NOMO-1 treated with DMSO at 0.1 percent for 48 hours (cell line): ENCODE data around the gene NFIB.

Experiments
- DNase-seq: peaks from one replicate; lab custom pipeline; 2025; ENCODE audit not compliant: unreplicated experiment; lab: John Stamatoyannopoulos, UW

The NFIB gene

GRCh38 chr9:14307989-14308852, 5.7 kb downstream of the NFIB start:
- DNase-seq: no peak

GRCh38 chr9:14306672-14307660, 7.0 kb downstream of the NFIB start:
- no peak for DNase-seq

- DNase-seq: no peak
These were observed 7.8 kb downstream of the NFIB start for GRCh38 chr9:14306188-14306587.

- no peak for DNase-seq
These were observed 9.7 kb downstream of the NFIB start for GRCh38 chr9:14304259-14304658.

GRCh38 chr9:14303521-14303920, 10.4 kb downstream of the NFIB start:
- DNase-seq: no peak

- DNase-seq: no peak
These were observed 10.8 kb downstream of the NFIB start for GRCh38 chr9:14303100-14303499.

GRCh38 chr9:14302405-14302804, 11.5 kb downstream of the NFIB start:
- DNase-seq: no peak

- no peak for DNase-seq
These were observed 12.3 kb downstream of the NFIB start for GRCh38 chr9:14301583-14302021.

- DNase-seq: no peak
These were observed 12.9 kb downstream of the NFIB start for GRCh38 chr9:14301006-14301405.

- no peak for DNase-seq
These were observed 13.4 kb downstream of the NFIB start for GRCh38 chr9:14300588-14300987.

- DNase-seq: no peak
These were observed 13.9 kb downstream of the NFIB start for GRCh38 chr9:14300040-14300439.

GRCh38 chr9:14298601-14299022, 15.3 kb downstream of the NFIB start:
- no peak for DNase-seq

GRCh38 chr9:14296495-14297113, 17.3 kb downstream of the NFIB start:
- no peak for DNase-seq

- no peak for DNase-seq
These were observed 19.3 kb downstream of the NFIB start for GRCh38 chr9:14294659-14295058.

- DNase-seq: no peak
These were observed 20.1 kb downstream of the NFIB start for GRCh38 chr9:14293801-14294200.

- no peak for DNase-seq
These were observed 21.7 kb downstream of the NFIB start for GRCh38 chr9:14292181-14292739.

GRCh38 chr9:14289916-14290315, 24.0 kb downstream of the NFIB start:
- no peak for DNase-seq

- DNase-seq: no peak
These were observed 25.5 kb downstream of the NFIB start for GRCh38 chr9:14288433-14288832.

GRCh38 chr9:14286121-14286520, 27.8 kb downstream of the NFIB start:
- no peak for DNase-seq

- no peak for DNase-seq
These were observed 30.7 kb downstream of the NFIB start for GRCh38 chr9:14283276-14283675.

- DNase-seq: no peak
These were observed 32.1 kb downstream of the NFIB start for GRCh38 chr9:14281876-14282275.
